HG03558 (cell line): ENCODE results near the gene HPX.

Experiments used
- ATAC-seq: cut with Tn5 transposase; IDR thresholded peaks from one replicate; pipeline ENCODE4 v1.9.1; 2021; ENCODE audit warnings: moderate number of reproducible peaks; ENCODE audit not compliant: unreplicated experiment; ENCODE audit errors: extremely low read depth

HPX gene

GRCh38 chr11:6440906-6441358 lies at the start of gene HPX:
TSS of gene HPX (minus strand) at chr11:6440987. CDS start at chr11:6440963, 24 bp downstream.
- ATAC-seq = no peak

- no peak for ATAC-seq
These were observed 48.5 kb upstream of the HPX start for GRCh38 chr11:6489306-6489705.

- no peak for ATAC-seq
These were observed 48.0 kb upstream of the HPX start for GRCh38 chr11:6488821-6489220.

- ATAC-seq = no peak
These were observed 47.6 kb upstream of the HPX start for GRCh38 chr11:6488342-6488741.

- ATAC-seq = no peak
These were observed 46.2 kb upstream of the HPX start for GRCh38 chr11:6486938-6487337.

GRCh38 chr11:6486256-6486655 lies 45.5 kb upstream of the HPX start:
- no peak for ATAC-seq

GRCh38 chr11:6485661-6486060 lies 44.9 kb upstream of the HPX start:
- ATAC-seq = no peak

- no peak for ATAC-seq
These were observed 42.2 kb upstream of the HPX start for GRCh38 chr11:6483015-6483414.

- no peak for ATAC-seq
These were observed 41.7 kb upstream of the HPX start for GRCh38 chr11:6482441-6482840.

- no peak for ATAC-seq
These were observed 41.1 kb upstream of the HPX start for GRCh38 chr11:6481924-6482275.

GRCh38 chr11:6481012-6481923 lies 40.5 kb upstream of the HPX start, which contains the start of the genes ARFIP2 and TIMM10B:
TSS of gene ARFIP2 (minus strand) at chr11:6481331. CDS start at chr11:6480421, 910 bp downstream.
TSS of gene TIMM10B (plus strand) at chr11:6481501. CDS start at chr11:6481517, 16 bp downstream.
- peak; percentile 99 for ATAC-seq

GRCh38 chr11:6480299-6480914 lies 39.6 kb upstream of the HPX start:
- ATAC-seq = no peak

- no peak for ATAC-seq
These were observed 35.8 kb upstream of the HPX start for GRCh38 chr11:6476571-6476970.

GRCh38 chr11:6475936-6476335 lies 35.1 kb upstream of the HPX start:
- no peak for ATAC-seq

- no peak for ATAC-seq
These were observed 34.2 kb upstream of the HPX start for GRCh38 chr11:6474806-6475500.

GRCh38 chr11:6474413-6474792 lies 33.6 kb upstream of the HPX start:
- ATAC-seq = no peak

GRCh38 chr11:6473451-6474412 lies 32.9 kb upstream of the HPX start, which contains the start of gene TRIM3:
TSS of gene TRIM3 (minus strand) at chr11:6473941. CDS start at chr11:6465695, 8,246 bp downstream.
- no peak for ATAC-seq

GRCh38 chr11:6472934-6473333 lies 32.1 kb upstream of the HPX start:
- no peak for ATAC-seq

- ATAC-seq = no peak
These were observed 28.8 kb upstream of the HPX start for GRCh38 chr11:6469599-6469998.
